Right kidney (tissue), 1 donor: ENCODE results near the gene CORO6.

Source experiments
- DNase-seq: peaks from one replicate; pipeline ENCODE4 v3.0.0-alpha.2; 2016

CORO6 gene

DNA sequence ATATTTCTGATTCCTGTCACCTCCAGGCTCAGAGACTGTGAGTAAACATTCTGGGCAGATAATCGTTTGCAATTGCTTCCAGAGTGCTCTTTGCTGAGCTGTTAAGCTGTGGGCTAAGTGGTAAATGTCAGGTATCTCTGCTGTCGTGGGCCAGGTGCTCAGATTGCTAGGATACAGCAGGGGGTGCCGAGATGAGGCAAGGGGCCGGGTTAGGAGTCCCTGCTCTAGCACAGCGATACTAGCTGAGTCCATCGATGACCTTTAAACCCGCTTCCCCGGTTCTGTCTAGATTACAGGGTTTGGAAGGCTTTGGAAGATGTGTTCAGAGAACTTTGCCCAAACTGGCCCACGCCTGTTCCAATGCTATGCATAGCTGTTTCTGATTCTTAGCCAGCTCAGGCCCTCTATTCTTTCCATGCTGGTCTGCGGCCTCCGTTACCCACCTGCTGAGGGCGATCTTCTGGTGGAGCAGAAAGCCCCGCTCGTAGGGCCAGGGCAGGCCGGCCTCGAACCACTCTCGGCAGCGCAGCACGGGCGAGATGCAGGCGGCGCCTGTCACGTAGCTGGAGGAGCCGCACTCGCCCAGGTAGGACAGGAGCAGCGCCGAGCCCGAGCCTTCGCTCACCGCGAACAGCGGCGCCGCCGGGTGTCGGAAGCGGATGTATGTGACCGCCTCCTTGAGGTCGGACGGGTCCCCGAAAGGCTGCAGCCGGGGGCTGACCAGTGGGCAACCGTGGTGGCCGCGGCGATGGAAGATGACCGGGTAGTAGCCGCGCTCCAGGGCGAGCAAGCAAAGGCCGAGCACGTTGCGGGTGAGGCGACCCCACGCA, 56.9 kb downstream of the CORO6 start:
- DNase-seq = no peak
